HEK293T (cell line): ENCODE data around the gene WNT7A.

Experiments used
- CTCF ChIA-PET: fragments of 350-600 bp; formaldehyde crosslinking; extraction: SDS; loops from one replicate; lab custom pipeline; 2021; ENCODE audit warnings: antibody characterized with exemption, inconsistent platforms; lab: Yijun Ruan, JAX
- POLR2A ChIA-PET: fragments of 350-600 bp; formaldehyde crosslinking; extraction: SDS; loops from one replicate; lab custom pipeline; 2020; ENCODE audit warnings: antibody characterized with exemption, inconsistent platforms; lab: Yijun Ruan, JAX
- DNase-seq: peaks from one replicate; pipeline ENCODE4 v3.0.0; 2012; ENCODE audit warnings: mixed read lengths; ENCODE audit errors: extremely low spot score
- ARNT ChIP-seq: fragments of 450-650 bp; IDR thresholded peaks from 2 replicates; pipeline ENCODE4 v1.6.1; 2017; ENCODE audit warnings: mild to moderate bottlenecking
- BHLHE40 ChIP-seq: fragments of 450-650 bp; IDR thresholded peaks from 2 replicates; pipeline ENCODE4 v1.6.1; 2016; ENCODE audit warnings: mild to moderate bottlenecking, moderate library complexity, borderline replicate concordance
- CTBP1 ChIP-seq: fragments of 450-650 bp; IDR thresholded peaks from 2 replicates; pipeline ENCODE4 v1.6.1; 2016; ENCODE audit warnings: borderline replicate concordance
- ELF4 ChIP-seq: fragments of 450-650 bp; IDR thresholded peaks from 2 replicates; pipeline ENCODE4 v1.6.1; 2017; ENCODE audit warnings: antibody characterized with exemption
- FOXA1 ChIP-seq: fragments of 450-650 bp; IDR thresholded peaks from 2 replicates; pipeline ENCODE4 v1.6.1; 2016; ENCODE audit warnings: mild to moderate bottlenecking
- FOXK2 ChIP-seq: fragments of 450-650 bp; IDR thresholded peaks from 2 replicates; pipeline ENCODE4 v1.6.1; 2016; ENCODE audit warnings: mild to moderate bottlenecking
- FOXM1 ChIP-seq: fragments of 450-650 bp; IDR thresholded peaks from 2 replicates; pipeline ENCODE4 v1.6.1; 2017; ENCODE audit warnings: mild to moderate bottlenecking, borderline replicate concordance
- HDGF ChIP-seq: fragments of 450-650 bp; IDR thresholded peaks from 2 replicates; pipeline ENCODE4 v1.6.1; 2017; ENCODE audit warnings: antibody characterized with exemption, borderline replicate concordance
- L3MBTL2 ChIP-seq: fragments of 450-650 bp; conservative IDR thresholded peaks from 2 replicates; pipeline ENCODE4 v1.6.1; 2016; ENCODE audit warnings: mild to moderate bottlenecking
- LEF1 ChIP-seq: fragments of 450-650 bp; IDR thresholded peaks from 2 replicates; pipeline ENCODE4 v1.6.1; 2017; ENCODE audit warnings: mild to moderate bottlenecking, borderline replicate concordance
- NFRKB ChIP-seq: fragments of 450-650 bp; IDR thresholded peaks from 2 replicates; pipeline ENCODE4 v1.6.1; 2016; ENCODE audit warnings: mild to moderate bottlenecking, moderate library complexity
- PKNOX1 ChIP-seq: fragments of 450-650 bp; IDR thresholded peaks from 2 replicates; pipeline ENCODE4 v1.6.1; 2016
- SP1 ChIP-seq: fragments of 450-650 bp; IDR thresholded peaks from 2 replicates; pipeline ENCODE4 v1.6.1; 2017
- SUZ12 ChIP-seq: fragments of 450-650 bp; IDR thresholded peaks from 2 replicates; pipeline ENCODE4 v1.6.1; 2016; ENCODE audit warnings: mild to moderate bottlenecking
- TARDBP ChIP-seq: fragments of 450-650 bp; IDR thresholded peaks from 2 replicates; pipeline ENCODE4 v1.6.1; 2016
- ZNF384 ChIP-seq: fragments of 450-650 bp; IDR thresholded peaks from 2 replicates; pipeline ENCODE4 v1.6.1; 2016

Gene WNT7A

GRCh38 chr3:13800064-13800463 lies 79.8 kb downstream of the WNT7A start:
- DNase-seq, result no peak
- CTCF ChIA-PET, result no interaction called here
- no peak for TF ChIP-seq FOXM1
- no peak for TF ChIP-seq ELF4
- TF ChIP-seq FOXK2, result no peak
- no peak for TF ChIP-seq ARNT
- no peak for TF ChIP-seq L3MBTL2
- no peak for TF ChIP-seq ZNF384
- TF ChIP-seq SUZ12, result no peak
- no peak for TF ChIP-seq PKNOX1
- TF ChIP-seq FOXA1, result no peak
- no peak for TF ChIP-seq CTBP1
- no peak for TF ChIP-seq LEF1
- TF ChIP-seq HDGF, result no peak
- no peak for TF ChIP-seq NFRKB
- TF ChIP-seq BHLHE40, result no peak
- no peak for TF ChIP-seq SP1
- no peak for TF ChIP-seq TARDBP
- POLR2A ChIA-PET, result no interaction called here

- no peak for TF ChIP-seq FOXK2
- no peak for TF ChIP-seq BHLHE40
- TF ChIP-seq L3MBTL2, result no peak
- no peak for TF ChIP-seq NFRKB
- TF ChIP-seq TARDBP, result no peak
- TF ChIP-seq CTBP1, result no peak
- TF ChIP-seq ZNF384, result no peak
- no peak for TF ChIP-seq HDGF
- no peak for TF ChIP-seq SUZ12
- POLR2A ChIA-PET, result no interaction called here
- no peak for DNase-seq
- CTCF ChIA-PET, result no interaction called here
Observed at GRCh38 chr3:13798401-13798800, 81.5 kb downstream of the WNT7A start.

DNA sequence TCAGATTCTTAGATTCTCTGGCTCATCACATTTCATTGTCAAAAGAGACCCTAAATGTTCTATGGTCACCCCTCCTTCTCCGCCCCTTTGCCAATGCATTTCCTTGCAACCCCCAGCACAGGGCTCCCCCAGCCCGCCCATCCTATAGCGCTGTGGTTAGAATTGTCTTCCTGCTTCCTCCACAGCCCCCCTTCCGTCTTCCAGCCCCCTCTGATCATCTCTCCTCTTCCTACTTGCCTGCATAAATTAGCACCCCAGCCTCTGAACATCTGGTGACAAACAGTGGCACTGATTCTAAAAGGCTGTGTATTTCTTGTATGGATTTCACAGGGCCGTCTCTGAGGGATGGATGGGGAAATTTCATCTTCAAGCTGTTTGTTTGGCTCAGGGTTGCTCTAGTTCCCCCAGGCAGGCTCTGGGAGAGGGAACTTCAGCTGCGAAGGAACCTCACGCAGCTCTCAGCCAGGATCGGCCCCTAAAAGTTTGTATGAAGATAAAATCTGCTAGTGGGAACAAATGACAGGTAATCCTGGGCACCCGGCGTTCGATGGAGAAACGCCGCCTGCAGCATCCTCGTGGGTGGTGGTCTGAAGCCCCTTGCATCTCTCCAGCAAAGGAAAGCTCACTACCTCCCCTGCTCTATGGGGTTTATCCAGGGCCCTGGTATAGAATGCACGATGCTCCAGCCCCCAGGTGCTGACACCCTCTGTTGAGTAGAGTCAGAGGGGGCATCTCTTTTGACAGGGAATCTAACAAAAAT lies 83.0 kb downstream of the WNT7A start:
- TF ChIP-seq ARNT (no peak), FOXA1 (no peak), SP1 (no peak), NFRKB (no peak), L3MBTL2 (no peak), PKNOX1 (no peak), FOXK2 (no peak), FOXM1 (no peak), SUZ12 (no peak), TARDBP (no peak), BHLHE40 (no peak), HDGF (no peak), LEF1 (no peak), ELF4 (no peak), CTBP1 (no peak), ZNF384 (no peak)
- POLR2A ChIA-PET, result no interaction called here
- CTCF ChIA-PET, result no interaction called here
- no peak for DNase-seq

DNA sequence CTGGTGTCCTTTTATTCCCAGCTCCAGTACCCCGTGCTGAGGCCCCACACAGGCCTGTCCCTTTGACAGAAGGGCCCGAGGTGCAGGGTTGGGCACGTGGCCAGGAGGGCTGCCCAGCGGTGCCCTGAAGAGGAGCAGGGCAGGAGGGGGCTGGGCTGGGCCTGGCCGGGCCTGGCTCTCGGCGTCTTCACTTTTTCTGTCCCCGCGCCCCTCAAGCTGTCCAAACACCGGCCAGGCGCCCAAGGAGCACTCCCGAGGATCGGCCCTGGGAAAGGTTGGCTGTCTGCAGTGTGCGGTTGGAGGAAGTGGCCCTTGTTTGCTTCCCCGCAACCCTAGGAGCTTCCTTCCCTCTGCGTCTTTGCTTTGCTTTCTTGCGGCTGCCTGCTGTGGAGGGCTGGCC lies 84.1 kb downstream of the WNT7A start:
- no peak for DNase-seq
- POLR2A ChIA-PET, result no interaction called here
- CTCF ChIA-PET, result no interaction called here
- no peak for TF ChIP-seq NFRKB
- no peak for TF ChIP-seq FOXK2
- TF ChIP-seq ARNT, result no peak
- TF ChIP-seq TARDBP, result no peak
- no peak for TF ChIP-seq FOXM1
- no peak for TF ChIP-seq ZNF384
- TF ChIP-seq CTBP1, result no peak
- no peak for TF ChIP-seq L3MBTL2
- TF ChIP-seq PKNOX1, result no peak
- no peak for TF ChIP-seq ELF4
- TF ChIP-seq HDGF, result no peak
- no peak for TF ChIP-seq SP1
- no peak for TF ChIP-seq SUZ12

- CTCF ChIA-PET, result no interaction called here
- no peak for DNase-seq
- POLR2A ChIA-PET, result no interaction called here
- TF ChIP-seq SUZ12 (no peak), CTBP1 (no peak), FOXA1 (no peak), TARDBP (no peak), SP1 (no peak), HDGF (no peak), FOXM1 (no peak), NFRKB (no peak)
Observed at GRCh38 chr3:13794322-13794721, 85.5 kb downstream of the WNT7A start.

DNA sequence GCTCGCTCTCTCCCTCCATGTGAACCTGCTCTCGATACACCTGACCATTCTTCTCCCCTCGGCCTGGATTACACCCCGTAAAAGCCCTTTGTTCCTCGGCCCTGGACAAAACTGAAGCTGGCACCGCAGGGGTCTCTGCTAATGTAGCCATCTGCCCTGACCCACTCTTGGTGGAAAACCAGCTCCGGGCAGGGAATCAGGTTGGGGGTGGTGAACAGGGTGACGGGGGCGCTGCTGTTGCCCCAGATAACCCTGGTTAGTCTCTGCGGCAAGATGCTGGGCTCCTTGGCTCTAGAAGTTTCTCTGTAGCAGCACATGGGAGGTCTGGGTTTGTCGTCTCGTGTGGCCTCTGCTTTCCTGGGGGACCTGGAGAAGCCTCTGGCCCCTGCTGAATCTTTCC lies 86.4 kb downstream of the WNT7A start:
- no peak for DNase-seq
- POLR2A ChIA-PET, result no interaction called here
- TF ChIP-seq FOXM1 (no peak), NFRKB (no peak), SP1 (no peak), FOXK2 (no peak), PKNOX1 (no peak), TARDBP (no peak), L3MBTL2 (no peak), ELF4 (no peak), ARNT (no peak), BHLHE40 (no peak), LEF1 (no peak), FOXA1 (no peak), ZNF384 (no peak), CTBP1 (no peak), HDGF (no peak), SUZ12 (no peak)
- CTCF ChIA-PET, result no interaction called here
